HG02840 (cell line): Measurements from ENCODE around the gene FAM89A.
A peak's percentile ranks its signal among the peaks of the same experiment; 100 is the strongest.
"Not testable (repeated sequence)": the region's sequence is repeated elsewhere in the genome, so short reads cannot be mapped to it uniquely, and the experiment has no call there.

ENCODE experiments used
- ATAC-seq: cut with Tn5 transposase; IDR thresholded peaks from one replicate; pipeline ENCODE4 v1.9.1; 2021; ENCODE audit warnings: mild to moderate bottlenecking, moderate library complexity, moderate number of reproducible peaks; ENCODE audit not compliant: unreplicated experiment, low FRiP score

FAM89A gene

DNA sequence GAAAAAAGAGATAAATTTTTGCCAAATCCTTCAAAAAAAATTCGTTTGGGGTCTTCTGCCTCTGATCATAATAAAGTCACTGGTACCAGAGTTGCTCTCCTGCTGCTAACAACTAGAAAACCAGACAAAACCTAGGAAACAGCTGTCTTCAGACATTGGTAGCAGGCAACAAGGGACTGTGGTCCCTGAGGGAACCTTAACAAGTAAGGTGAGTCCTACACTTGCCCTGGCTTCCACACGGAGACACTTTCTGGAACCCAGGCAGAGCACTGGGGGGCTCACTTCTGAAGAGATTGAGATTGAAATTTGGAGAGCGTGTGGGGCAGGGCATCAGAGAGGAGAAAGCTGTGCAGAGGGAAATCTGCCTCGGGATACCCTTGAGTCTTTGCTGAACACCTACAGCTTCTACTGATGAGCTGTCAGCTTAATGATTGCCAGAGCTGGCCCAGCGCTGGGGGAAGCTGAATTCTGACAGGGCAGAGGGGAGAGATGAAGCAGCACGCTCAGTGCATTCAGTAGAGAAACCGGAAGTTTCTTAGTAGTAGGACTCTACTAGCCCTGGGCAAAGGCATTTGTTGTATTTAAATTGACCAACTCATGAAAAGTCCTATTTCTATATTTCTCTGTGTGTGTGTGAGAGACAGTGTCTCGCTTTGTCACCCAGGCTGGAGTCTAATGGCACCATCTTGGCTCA is 18.5 kb upstream of the FAM89A start:
- ATAC-seq, result no peak

GRCh38 chr1:231057410-231057809 is 17.4 kb upstream of the FAM89A start:
- ATAC-seq, result no peak

DNA sequence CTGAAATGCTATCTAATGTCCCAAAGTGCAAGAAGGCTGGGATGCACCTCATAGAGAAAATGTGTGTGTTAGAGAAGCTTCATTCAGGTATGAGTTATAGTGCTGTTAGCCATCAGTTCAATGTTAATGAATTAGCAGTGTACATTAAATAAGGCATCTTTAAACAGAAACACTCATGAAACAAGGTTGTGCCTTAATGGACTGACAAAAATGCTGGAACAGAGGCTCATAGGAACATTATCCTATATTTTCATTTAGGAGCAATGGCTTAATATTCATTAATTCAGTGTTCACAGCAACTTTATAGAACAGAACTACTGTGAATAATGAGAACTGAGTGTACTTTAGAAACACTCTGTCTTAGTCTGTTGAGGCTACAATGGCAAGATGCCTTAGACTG is 15.2 kb upstream of the FAM89A start:
- ATAC-seq, result no peak

DNA sequence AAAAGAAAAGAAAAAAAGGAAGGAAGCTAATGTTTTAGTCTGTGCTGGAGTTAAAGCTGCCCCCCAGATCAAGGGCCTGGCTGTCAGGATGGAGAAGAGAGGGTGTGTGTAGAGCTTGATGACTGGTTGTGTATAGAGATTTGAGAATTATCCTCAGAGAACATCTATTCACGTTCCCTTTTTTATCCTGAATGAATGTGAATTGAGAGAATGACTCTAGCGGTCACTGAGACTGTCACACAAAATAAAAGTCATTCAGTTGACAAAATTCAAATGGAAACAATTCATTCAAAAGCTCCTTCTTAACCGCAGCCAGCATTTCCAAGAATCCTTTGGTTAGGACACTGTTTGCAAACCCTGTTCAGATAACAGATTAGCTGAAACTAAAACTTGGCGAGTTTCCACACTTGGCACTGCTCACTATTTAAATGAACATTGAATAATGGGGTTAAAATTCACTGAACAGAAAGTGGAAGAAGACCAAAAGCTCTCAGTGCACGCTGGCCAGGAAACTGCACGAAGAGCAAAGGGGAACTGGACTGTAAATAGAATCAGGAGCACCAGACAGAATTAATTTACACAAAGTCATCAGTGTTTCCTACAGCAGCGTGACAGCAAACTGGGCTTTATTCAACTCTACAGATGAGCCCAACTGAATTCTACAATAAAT is 13.6 kb upstream of the FAM89A start:
- ATAC-seq, result no peak

DNA sequence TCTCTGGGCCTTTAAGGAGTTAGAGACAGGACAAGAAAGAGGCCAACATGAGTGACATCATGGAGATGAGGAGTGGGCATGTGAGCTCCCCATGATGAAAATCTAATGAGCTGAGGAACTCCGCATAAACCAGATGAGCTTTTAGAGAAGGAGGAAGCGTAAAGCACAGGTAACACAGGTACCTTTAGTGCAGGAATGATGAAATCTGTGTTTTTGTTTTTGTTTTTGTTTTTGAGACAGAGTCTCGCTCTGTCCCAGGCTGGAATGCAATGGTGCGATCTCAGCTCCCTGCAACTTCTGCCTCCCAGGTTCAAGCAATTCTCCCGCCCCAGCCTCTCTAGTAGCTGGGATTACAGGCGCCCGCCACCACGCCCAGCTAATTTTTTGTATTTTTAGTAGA is 12.7 kb upstream of the FAM89A start:
- no peak for ATAC-seq

- ATAC-seq, result not testable (repeated sequence)
Measured at GRCh38 chr1:231050932-231051331, 10.9 kb upstream of the FAM89A start.

- ATAC-seq, result no peak
Measured at GRCh38 chr1:231050395-231050794, 10.3 kb upstream of the FAM89A start.

DNA sequence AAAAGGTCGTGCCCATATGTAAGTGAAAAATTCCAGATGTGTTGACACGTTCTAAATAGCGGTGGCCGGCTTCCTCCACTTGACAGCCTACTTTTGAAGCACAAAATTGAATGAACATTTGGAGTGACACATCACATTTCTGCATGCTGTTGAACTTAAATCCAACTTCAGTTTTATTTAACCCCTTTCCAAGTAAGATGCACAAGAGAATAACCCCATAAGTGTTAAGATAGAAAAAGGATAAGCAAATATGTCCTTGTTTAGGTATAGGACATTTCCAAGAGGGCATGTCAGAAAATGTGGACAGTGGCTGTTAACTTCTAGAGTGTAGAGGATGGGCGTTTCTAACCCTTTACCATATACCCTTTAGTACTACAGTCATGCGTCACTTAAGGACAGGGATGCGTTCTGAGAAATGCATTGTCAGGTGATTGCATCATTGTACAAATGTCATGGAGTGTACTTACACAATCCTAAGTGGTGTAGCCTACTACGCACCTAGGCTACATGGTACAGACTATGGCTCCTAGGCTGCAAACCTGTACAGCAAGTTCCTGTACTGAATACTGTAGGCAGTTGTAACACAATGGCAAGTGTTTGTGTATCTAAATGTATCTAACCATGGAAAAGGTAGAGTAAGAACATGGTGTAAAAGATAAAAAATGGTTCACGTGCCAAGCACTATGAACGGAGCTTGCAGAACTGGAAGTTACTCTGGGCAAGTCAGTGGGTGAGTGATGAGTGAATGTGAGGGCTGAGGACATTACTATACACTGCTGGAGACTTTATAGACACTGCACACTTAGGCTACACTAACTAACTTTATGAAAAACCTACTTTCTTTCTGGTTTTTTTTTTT is 9.3 kb upstream of the FAM89A start:
- no peak for ATAC-seq

GRCh38 chr1:231048419-231048818 is 8.4 kb upstream of the FAM89A start:
- not testable (repeated sequence) for ATAC-seq

DNA sequence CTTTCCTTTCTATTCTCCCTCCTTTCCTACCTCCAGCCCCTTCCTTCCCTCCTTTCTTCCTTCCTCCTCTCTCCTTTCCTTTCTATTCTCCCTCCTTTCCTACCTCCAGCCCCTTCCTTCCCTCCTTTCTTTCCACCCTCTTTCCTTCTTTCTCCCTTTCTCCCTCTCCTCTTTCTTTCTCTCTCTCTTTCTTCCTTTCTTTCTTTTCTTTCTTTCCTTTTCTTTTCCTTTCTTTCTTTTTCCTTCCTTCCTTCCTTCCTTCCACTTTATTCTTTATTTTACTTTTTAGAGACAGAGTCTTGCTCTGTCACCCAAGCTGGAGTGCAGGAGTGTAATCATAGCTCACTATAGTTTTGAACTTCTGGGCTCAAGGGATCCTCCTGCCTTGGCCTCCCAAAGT is 7.5 kb upstream of the FAM89A start:
- ATAC-seq, result not testable (repeated sequence)

- ATAC-seq, result no peak
Measured at GRCh38 chr1:231046730-231047395, 6.8 kb upstream of the FAM89A start.

DNA sequence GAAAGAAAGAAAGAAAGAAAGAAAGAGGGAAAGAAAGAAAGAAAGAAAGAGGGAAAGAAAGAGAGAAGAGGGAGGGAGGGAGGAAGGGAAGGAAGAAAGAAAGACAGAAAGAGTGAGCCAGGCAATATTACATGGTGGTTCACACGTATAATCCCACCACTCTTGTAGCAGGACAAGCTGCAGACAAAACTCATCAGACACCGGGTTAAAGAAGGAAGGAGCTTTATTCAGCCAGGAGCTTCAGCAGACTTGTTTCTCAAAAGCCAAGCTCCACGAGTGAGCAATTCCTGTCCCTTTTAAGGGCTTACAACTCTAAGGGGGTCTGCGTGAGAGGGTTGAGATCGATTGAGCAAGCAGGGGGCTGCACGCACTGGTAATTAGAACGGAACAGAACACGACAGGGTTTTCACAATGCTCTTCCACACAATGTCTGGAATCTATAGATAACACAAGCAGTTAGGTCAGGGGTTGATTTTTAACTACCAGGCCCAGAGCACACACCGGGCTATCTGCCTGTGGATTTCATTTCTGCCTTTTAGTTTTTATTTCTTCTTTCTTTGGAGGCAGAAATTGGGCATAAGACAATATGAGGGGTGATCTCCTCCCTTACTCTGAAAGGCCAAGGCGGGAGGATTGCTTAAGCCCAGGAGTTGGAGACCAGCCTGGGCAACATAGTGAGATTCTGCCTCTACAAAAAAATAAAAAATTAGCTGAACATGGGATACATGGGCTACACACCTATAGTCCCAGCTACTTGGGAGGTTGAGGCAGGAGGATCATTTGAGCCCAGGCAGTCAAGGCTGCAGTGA is 6.1 kb upstream of the FAM89A start:
- ATAC-seq, result not testable (repeated sequence)

GRCh38 chr1:231045286-231045685 is 5.2 kb upstream of the FAM89A start:
- ATAC-seq, result no peak

DNA sequence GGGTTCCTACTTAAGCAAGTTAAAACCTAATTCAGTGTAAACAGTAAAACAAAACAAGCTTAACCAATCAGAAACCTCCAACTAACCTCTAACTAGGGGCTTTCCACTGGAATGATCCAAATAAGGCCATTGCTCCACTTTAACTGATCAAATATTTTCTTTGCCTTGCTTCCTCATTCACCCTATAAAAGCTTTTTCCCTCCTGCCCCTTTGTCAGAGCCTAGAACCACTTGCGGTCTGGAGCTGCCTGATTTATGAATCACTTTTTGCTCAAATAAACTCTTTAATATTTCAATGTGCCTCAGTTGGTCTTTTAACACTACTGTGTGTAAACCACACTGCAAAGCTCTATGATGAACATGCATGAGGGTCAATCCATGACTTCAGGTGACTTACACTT is 4.5 kb upstream of the FAM89A start:
- no peak for ATAC-seq

DNA sequence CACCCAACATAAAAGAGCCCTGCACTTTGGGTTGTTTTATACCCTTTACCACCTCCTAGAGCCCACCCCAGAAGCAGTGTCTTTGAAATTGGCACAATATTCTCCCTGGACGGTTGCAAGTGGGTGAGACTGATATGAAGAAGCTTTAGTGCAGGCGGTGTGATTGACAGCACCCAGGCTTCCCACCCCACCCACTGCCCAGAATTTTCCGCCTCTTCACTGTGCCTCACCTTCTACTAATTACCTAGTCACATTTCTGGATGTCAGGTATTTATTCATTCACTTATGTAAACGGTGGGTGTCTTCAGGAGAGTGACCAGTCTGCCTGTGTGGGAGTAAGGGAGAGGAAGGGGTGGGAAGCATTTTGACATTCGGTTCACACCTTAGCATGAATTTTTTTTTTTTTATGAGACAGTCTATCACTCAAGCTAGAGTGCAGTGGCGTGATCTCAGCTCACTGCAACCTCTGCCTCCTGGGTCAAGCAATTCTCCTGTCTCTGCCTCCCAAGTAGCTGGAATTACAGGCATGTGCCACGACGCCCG is 1.7 kb upstream of the FAM89A start:
- ATAC-seq, result no peak

GRCh38 chr1:231040800-231041718 is 1.0 kb upstream of the FAM89A start:
- no peak for ATAC-seq

- ATAC-seq, result peak; percentile 33
Measured at GRCh38 chr1:231039161-231040018, 664 bp downstream of the FAM89A start.
